Measurements from ENCODE around the gene SMIM38. TPM values are rescaled to one million over a fixed set of nuclear protein-coding genes. Genes with fewer than 3 reads are reported as not detected.

SMIM38 gene
- total and polyA plus RNA-seq, 2 donors (not counting 1 experiment from before 2014, with no cell fraction given): 1.2 to 1.6 TPM

DNA sequence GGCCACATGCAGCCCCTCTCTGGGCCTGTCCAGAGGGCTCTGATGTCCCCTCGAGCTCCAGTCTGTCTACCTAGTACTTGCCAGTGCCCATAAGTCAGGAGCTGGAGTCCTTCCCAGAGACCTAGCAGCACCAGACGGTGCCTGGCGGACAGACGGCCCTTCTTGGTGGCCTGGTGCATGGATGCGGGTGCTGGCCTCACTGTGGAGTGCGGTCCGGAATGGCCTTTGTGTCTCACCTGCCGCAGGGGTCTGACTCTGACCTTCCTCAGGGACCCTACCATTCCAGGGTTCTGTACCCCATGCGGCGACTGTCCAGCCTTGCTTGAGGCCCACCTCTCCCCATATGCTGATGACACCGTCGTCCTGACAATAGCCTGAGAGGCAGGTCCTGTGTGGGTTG lies 29.4 kb upstream of the SMIM38 start:
- 96% methylated on average over 12 of the region's 12 CpGs for WGBS (ENCODE audit: insufficient coverage)
- Histone ChIP-seq H3K4me1 (ENCODE audit: control insufficient read depth in 2 of 2, insufficient read depth in 2 of 2, low read length in 2 of 2) (peaks cover 21 to 30% of the 10 kb centered on the region in 2 donors), H4K20me1 (ENCODE audit: control insufficient read depth, insufficient read depth, low read length, poor library complexity, severe bottlenecking) (no peaks in the 10 kb centered on the region), H3K4me3 (ENCODE audit: control extremely low read depth in 1 of 5, extremely low read depth in 1 of 5, insufficient read depth in 1 of 5, low read depth in 2 of 5, low read length in 4 of 5) (no peak overlapping the region), H3K27ac (ENCODE audit: low read length in 2 of 2) (no peak overlapping the region), H3K36me3 (replicated peaks in 1 of 2; ENCODE audit: control extremely low read depth in 1 of 2, control insufficient read depth in 1 of 2, extremely low read depth in 1 of 2, insufficient read depth in 2 of 2, low read length in 1 of 2) (no peaks in the 10 kb centered on the region), H2AFZ (ENCODE audit: insufficient read depth, low read depth, low read length, poor library complexity, severe bottlenecking) (no peak overlapping the region), H3K4me2 (replicated peaks; ENCODE audit: low read depth, low read length, poor library complexity, severe bottlenecking) (no peak overlapping the region), H3K9me3 (ENCODE audit: control extremely low read depth in 1 of 3, control insufficient read depth in 2 of 3, insufficient read depth in 1 of 3, low read length in 2 of 3) (peaks cover 0 to 9% (median 4%) of the 10 kb centered on the region in 3 donors), H3K9ac (ENCODE audit: low read length) (no peak overlapping the region), H3K27me3 (replicated peaks in 1 of 4; ENCODE audit: control extremely low read depth in 1 of 4, control insufficient read depth in 3 of 4, insufficient read depth in 4 of 4, low read length in 3 of 4) (peaks cover 0 to 2% (median 0%) of the 10 kb centered on the region in 4 experiments), H3K79me2 (ENCODE audit: control insufficient read depth, insufficient read depth, low read length) (no peaks in the 10 kb centered on the region)
- DNase-seq (no peak), ATAC-seq (ENCODE audit: low read depth) (no peak)
- no peak for TF ChIP-seq EZH2 (IDR thresholded peaks at IDR 0.05; ENCODE audit: borderline replicate concordance, insufficient read depth, low read depth, low read length, poor library complexity, severe bottlenecking)
- no peak for TF ChIP-seq CTCF (IDR thresholded peaks at IDR 0.05)
- Mint-ChIP-seq H3K27ac (no peak overlapping the region), H3K4me1 (peaks cover 20% of the 10 kb centered on the region), H3K9me3 (ENCODE audit: insufficient read depth) (peaks cover 6% of the 10 kb centered on the region), H3K27me3 (no peaks in the 10 kb centered on the region), H3K4me3 (no peak overlapping the region)
- ChIA-PET CTCF (no interaction called here), POLR2A (no interaction called here)
- intact Hi-C loops (cut with micrococcal nuclease): no loop called here

GRCh38 chr11:69127081-69127850 lies 28.5 kb upstream of the SMIM38 start:
- H3K36me3 ChIP-seq (replicated peaks in 1 of 2; ENCODE audit: control extremely low read depth in 1 of 2, control insufficient read depth in 1 of 2, extremely low read depth in 1 of 2, insufficient read depth in 2 of 2, low read length in 1 of 2): no peaks in the 10 kb centered on the region
- CTCF ChIA-PET: no interaction called here
- POLR2A ChIA-PET: no interaction called here
- H3K4me3 Mint-ChIP-seq: no peak overlapping the region
- DNase-seq: no peak
- H3K27me3 Mint-ChIP-seq: no peaks in the 10 kb centered on the region
- H3K9me3 Mint-ChIP-seq (ENCODE audit: insufficient read depth): peaks cover 6% of the 10 kb centered on the region
- no peak overlapping the region for H3K27ac Mint-ChIP-seq
- WGBS (ENCODE audit: insufficient coverage): 96% methylated on average over 17 of the region's 26 CpGs
- H3K4me3 ChIP-seq (ENCODE audit: control extremely low read depth in 1 of 5, extremely low read depth in 1 of 5, insufficient read depth in 1 of 5, low read depth in 2 of 5, low read length in 4 of 5): no peak overlapping the region
- peaks cover 16 to 20% of the 10 kb centered on the region in 2 donors for H3K4me1 ChIP-seq (ENCODE audit: control insufficient read depth in 2 of 2, insufficient read depth in 2 of 2, low read length in 2 of 2)
- H3K9ac ChIP-seq (ENCODE audit: low read length): no peak overlapping the region
- ATAC-seq (ENCODE audit: low read depth): no peak
- no peaks in the 10 kb centered on the region for H3K79me2 ChIP-seq (ENCODE audit: control insufficient read depth, insufficient read depth, low read length)
- no peak overlapping the region for H3K4me2 ChIP-seq (replicated peaks; ENCODE audit: low read depth, low read length, poor library complexity, severe bottlenecking)
- no peaks in the 10 kb centered on the region for H4K20me1 ChIP-seq (ENCODE audit: control insufficient read depth, insufficient read depth, low read length, poor library complexity, severe bottlenecking)
- peaks cover 0 to 15% (median 4%) of the 10 kb centered on the region in 3 donors for H3K9me3 ChIP-seq (ENCODE audit: control extremely low read depth in 1 of 3, control insufficient read depth in 2 of 3, insufficient read depth in 1 of 3, low read length in 2 of 3)
- no peak overlapping the region for H2AFZ ChIP-seq (ENCODE audit: insufficient read depth, low read depth, low read length, poor library complexity, severe bottlenecking)
- H3K27me3 ChIP-seq (replicated peaks in 1 of 4; ENCODE audit: control extremely low read depth in 1 of 4, control insufficient read depth in 3 of 4, insufficient read depth in 4 of 4, low read length in 3 of 4): peaks cover 0 to 2% (median 0%) of the 10 kb centered on the region in 4 experiments
- H3K27ac ChIP-seq (ENCODE audit: low read length in 2 of 2): no peak overlapping the region
- TF ChIP-seq EZH2 (IDR thresholded peaks at IDR 0.05; ENCODE audit: borderline replicate concordance, insufficient read depth, low read depth, low read length, poor library complexity, severe bottlenecking): no peak
- no peak for TF ChIP-seq CTCF (IDR thresholded peaks at IDR 0.05)
- intact Hi-C loops (cut with micrococcal nuclease): no loop called here
- H3K4me1 Mint-ChIP-seq: peaks cover 16% of the 10 kb centered on the region

Measured in B cell (primary cell).